ENCODE results near the gene GOLGA6L7.
"Not testable (repeated sequence)": the region's sequence is repeated elsewhere in the genome, so short reads cannot be mapped to it uniquely, and the experiment has no call there.

GOLGA6L7 gene

GRCh38 chr15:28843520-28843919, 4.9 kb downstream of the GOLGA6L7 start:
- not testable (repeated sequence) for DNase-seq

GRCh38 chr15:28842210-28842609, 6.2 kb downstream of the GOLGA6L7 start:
- DNase-seq = not testable (repeated sequence)

- not testable (repeated sequence) for DNase-seq
These were observed 8.2 kb downstream of the GOLGA6L7 start for GRCh38 chr15:28840285-28840684.

GRCh38 chr15:28834957-28835585, 13.4 kb downstream of the GOLGA6L7 start:
- DNase-seq = not testable (repeated sequence)

GRCh38 chr15:28831897-28832587, 16.4 kb downstream of the GOLGA6L7 start:
- peak; percentile 61 for DNase-seq

GRCh38 chr15:28821420-28821819, 27.0 kb downstream of the GOLGA6L7 start:
- not testable (repeated sequence) for DNase-seq

- DNase-seq = not testable (repeated sequence)
These were observed 28.5 kb downstream of the GOLGA6L7 start for GRCh38 chr15:28819930-28820295.

GRCh38 chr15:28819019-28819929, 29.2 kb downstream of the GOLGA6L7 start:
- not testable (repeated sequence) for DNase-seq

- not testable (repeated sequence) for DNase-seq
These were observed 30.3 kb downstream of the GOLGA6L7 start for GRCh38 chr15:28818168-28818567.

- DNase-seq = not testable (repeated sequence)
These were observed 34.4 kb downstream of the GOLGA6L7 start for GRCh38 chr15:28814059-28814458.

GRCh38 chr15:28813392-28813791, 35.1 kb downstream of the GOLGA6L7 start:
- DNase-seq = not testable (repeated sequence)

- DNase-seq = not testable (repeated sequence)
These were observed 36.4 kb downstream of the GOLGA6L7 start for GRCh38 chr15:28811852-28812550.

- not testable (repeated sequence) for DNase-seq
These were observed 38.0 kb downstream of the GOLGA6L7 start for GRCh38 chr15:28810444-28810843.

- DNase-seq = not testable (repeated sequence)
These were observed 40.3 kb downstream of the GOLGA6L7 start for GRCh38 chr15:28808136-28808535.

GRCh38 chr15:28800366-28800765, 48.1 kb downstream of the GOLGA6L7 start:
- DNase-seq = not testable (repeated sequence)

- not testable (repeated sequence) for DNase-seq
These were observed 50.2 kb downstream of the GOLGA6L7 start for GRCh38 chr15:28798234-28798633.

- not testable (repeated sequence) for DNase-seq
These were observed 54.2 kb downstream of the GOLGA6L7 start for GRCh38 chr15:28794231-28794630.
